Measurements from ENCODE around the gene KCNK10. TPM values are rescaled to one million over a fixed set of nuclear protein-coding genes. Genes with fewer than 3 reads are reported as not detected.

KCNK10 gene
- total RNA-seq, 1 experiment from 2014 or later = 0.96 TPM

GRCh38 chr14:88202286-88202685, 120.8 kb downstream of the KCNK10 start:
- ChIA-PET CTCF (interaction anchor here (1.7 kb wide), 1 partner anchor 34 kb away, joined by 4 read pairs; no protein-coding TSS in a partner anchor), POLR2A (no interaction called here)
- H3K9me3 Mint-ChIP-seq = no peaks in the 10 kb centered on the region
- no peak overlapping the region for H3K27ac Mint-ChIP-seq
- DNase-seq (ENCODE audit: low spot score) = no peak
- no peak overlapping the region for H3K4me3 Mint-ChIP-seq
- H3K4me1 Mint-ChIP-seq = 0 out of 2 replicates have a peak, but pooled peaks cover 3% of the 10 kb centered on the region
- H3K27me3 Mint-ChIP-seq (ENCODE audit: low read depth) = peaks cover 3% of the 10 kb centered on the region; the same call in 1 of the 2 replicates
- TF ChIP-seq FOXJ3 (CRISPR knock-in tag; IDR thresholded peaks at IDR 0.05; ENCODE audit: borderline replicate concordance) = no peak
- no peak for TF ChIP-seq USF1 (CRISPR knock-in tag; IDR thresholded peaks at IDR 0.05)
- TF ChIP-seq EMX1 (CRISPR knock-in tag; IDR thresholded peaks at IDR 0.05) = no peak
- no peak for TF ChIP-seq CDX4 (CRISPR knock-in tag; IDR thresholded peaks at IDR 0.05; ENCODE audit: borderline replicate concordance)
- no peaks in the 10 kb centered on the region for H3K36me3 Mint-ChIP-seq
- no peak for ATAC-seq

- POLR2A ChIA-PET = no interaction called here
- H3K4me1 Mint-ChIP-seq = 0 out of 2 replicates have a peak, but pooled peaks cover 3% of the 10 kb centered on the region
- H3K4me3 Mint-ChIP-seq = no peak overlapping the region
- no peak for TF ChIP-seq ZNF219 (CRISPR knock-in tag; IDR thresholded peaks at IDR 0.05; ENCODE audit: borderline replicate concordance)
- no peak for TF ChIP-seq HMGA2 (CRISPR knock-in tag; IDR thresholded peaks at IDR 0.05)
- TF ChIP-seq FOXK1 (CRISPR knock-in tag; IDR thresholded peaks at IDR 0.05) = no peak
- TF ChIP-seq RELA (CRISPR knock-in tag; IDR thresholded peaks at IDR 0.05; ENCODE audit: borderline replicate concordance) = no peak
- TF ChIP-seq USF1 (CRISPR knock-in tag; IDR thresholded peaks at IDR 0.05) = no peak
- TF ChIP-seq NR2C2 (CRISPR knock-in tag; IDR thresholded peaks at IDR 0.05) = no peak
- TF ChIP-seq STAT6 (CRISPR knock-in tag; conservative IDR thresholded peaks at IDR 0.05; ENCODE audit: low read depth) = no peak
- no peak for TF ChIP-seq ZBTB43 (CRISPR knock-in tag; IDR thresholded peaks at IDR 0.05)
- no peak for TF ChIP-seq RORB (CRISPR knock-in tag; IDR thresholded peaks at IDR 0.05)
- no peak for TF ChIP-seq EMX1 (CRISPR knock-in tag; IDR thresholded peaks at IDR 0.05)
- no peak for TF ChIP-seq GTF2I (CRISPR knock-in tag; conservative IDR thresholded peaks at IDR 0.05)
- no peak for TF ChIP-seq KAT7 (CRISPR knock-in tag; IDR thresholded peaks at IDR 0.05; ENCODE audit: borderline replicate concordance)
- TF ChIP-seq FOXP4 (CRISPR knock-in tag; IDR thresholded peaks at IDR 0.05) = no peak
- H3K27ac Mint-ChIP-seq = no peak overlapping the region
- ATAC-seq (no peak), DNase-seq (ENCODE audit: low spot score) (no peak)
- H3K27me3 Mint-ChIP-seq (ENCODE audit: low read depth) = peaks cover 3% of the 10 kb centered on the region; the same call in 1 of the 2 replicates
- H3K36me3 Mint-ChIP-seq = no peaks in the 10 kb centered on the region
- CTCF ChIA-PET = interaction anchor here (4.5 kb wide), 1 partner anchor 13 kb away, joined by 34 read pairs; no protein-coding TSS in a partner anchor
- H3K9me3 Mint-ChIP-seq = no peaks in the 10 kb centered on the region
Observed at GRCh38 chr14:88201851-88202250, 121.2 kb downstream of the KCNK10 start.
